Stimulated activated CD4-positive, alpha-beta T cell treated with anti-CD3 and anti-CD28 coated beads, Interleukin-1b, Interleukin-23, amount 100 ng/mL, for 48 hours (primary cell): ENCODE results near the gene ADAMTSL4.

Source experiments
- DNase-seq: peaks from one replicate; pipeline ENCODE4 v3.0.0-alpha.2; 2020

ADAMTSL4 gene

GRCh38 chr1:150535511-150536287 is 13.5 kb upstream of the ADAMTSL4 start:
- no peak for DNase-seq

GRCh38 chr1:150536836-150537731 is 12.1 kb upstream of the ADAMTSL4 start:
- DNase-seq = no peak

- no peak for DNase-seq
Measured at GRCh38 chr1:150537732-150538684, 11.2 kb upstream of the ADAMTSL4 start.

- no peak for DNase-seq
Measured at GRCh38 chr1:150543500-150544143, 5.6 kb upstream of the ADAMTSL4 start.

GRCh38 chr1:150544204-150544603 is 5.0 kb upstream of the ADAMTSL4 start:
- no peak for DNase-seq

- no peak for DNase-seq
Measured at GRCh38 chr1:150545486-150546032, 3.6 kb upstream of the ADAMTSL4 start.

GRCh38 chr1:150546294-150546937 is 2.8 kb upstream of the ADAMTSL4 start:
- no peak for DNase-seq

- no peak for DNase-seq
Measured at GRCh38 chr1:150548324-150548631, 930 bp upstream of the ADAMTSL4 start.

- DNase-seq = no peak
Measured at GRCh38 chr1:150549496-150550221, 451 bp downstream of the ADAMTSL4 start.

GRCh38 chr1:150550222-150551050 is 1.2 kb downstream of the ADAMTSL4 start:
- DNase-seq = no peak

GRCh38 chr1:150551051-150551783 is 2.0 kb downstream of the ADAMTSL4 start:
- no peak for DNase-seq

- DNase-seq = no peak
Measured at GRCh38 chr1:150551784-150552127, 2.5 kb downstream of the ADAMTSL4 start.

GRCh38 chr1:150552128-150552910 is 3.1 kb downstream of the ADAMTSL4 start:
- no peak for DNase-seq

- DNase-seq = no peak
Measured at GRCh38 chr1:150552911-150553289, 3.7 kb downstream of the ADAMTSL4 start.

GRCh38 chr1:150553392-150554085 is 4.3 kb downstream of the ADAMTSL4 start:
- DNase-seq = no peak

- DNase-seq = no peak
Measured at GRCh38 chr1:150554086-150554452, 4.9 kb downstream of the ADAMTSL4 start.

- DNase-seq = no peak
Measured at GRCh38 chr1:150555198-150555970, 6.2 kb downstream of the ADAMTSL4 start.
